Amygdala (tissue), 56 donors: ENCODE measurements around the gene NACC1.

Source experiments
- DNase-seq, 56 donors: peaks; one replicate each; lab custom pipeline; 2025; lab: John Stamatoyannopoulos, UW

NACC1 gene

DNA sequence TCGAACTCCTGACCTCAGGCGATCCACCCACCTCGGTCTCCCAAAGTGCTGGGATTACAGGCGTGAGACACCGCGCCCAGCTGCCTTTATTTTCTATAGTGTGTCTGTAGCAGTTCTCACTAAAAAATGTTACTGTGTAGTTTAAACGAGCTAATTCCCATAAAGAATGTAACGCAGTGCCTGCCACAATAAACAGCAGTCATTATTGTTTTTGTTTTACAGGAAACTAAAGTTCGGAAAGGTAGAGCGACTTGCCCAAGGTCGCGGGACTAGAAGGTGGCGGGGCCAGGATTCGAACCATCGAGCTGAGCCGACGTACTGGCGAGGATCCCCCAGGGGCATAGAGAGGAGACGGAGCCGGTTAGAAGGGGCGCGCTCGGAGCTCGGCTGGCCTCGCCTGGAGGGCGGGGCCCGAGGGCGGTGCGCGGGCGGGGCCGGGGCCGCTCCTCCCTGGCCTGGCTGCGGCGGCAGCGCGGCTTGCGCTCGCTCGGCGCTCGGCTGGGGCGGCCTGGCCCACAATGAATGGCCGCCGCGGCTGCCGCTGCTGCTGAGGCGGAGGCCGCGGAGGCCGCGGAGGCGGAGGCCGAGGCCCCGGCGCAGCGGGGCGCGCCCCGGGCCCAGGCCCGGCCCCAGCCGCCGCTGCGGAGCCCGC lies at the start of gene NACC1:
Gene NACC1 (plus strand): TSS at position 493 of the 652 bp plus-strand sequence. CDS start 16,944 bp downstream, outside the sequence.
- peak in 55 of 56 donors; percentile 20 to 94 (median 79) for DNase-seq

DNA sequence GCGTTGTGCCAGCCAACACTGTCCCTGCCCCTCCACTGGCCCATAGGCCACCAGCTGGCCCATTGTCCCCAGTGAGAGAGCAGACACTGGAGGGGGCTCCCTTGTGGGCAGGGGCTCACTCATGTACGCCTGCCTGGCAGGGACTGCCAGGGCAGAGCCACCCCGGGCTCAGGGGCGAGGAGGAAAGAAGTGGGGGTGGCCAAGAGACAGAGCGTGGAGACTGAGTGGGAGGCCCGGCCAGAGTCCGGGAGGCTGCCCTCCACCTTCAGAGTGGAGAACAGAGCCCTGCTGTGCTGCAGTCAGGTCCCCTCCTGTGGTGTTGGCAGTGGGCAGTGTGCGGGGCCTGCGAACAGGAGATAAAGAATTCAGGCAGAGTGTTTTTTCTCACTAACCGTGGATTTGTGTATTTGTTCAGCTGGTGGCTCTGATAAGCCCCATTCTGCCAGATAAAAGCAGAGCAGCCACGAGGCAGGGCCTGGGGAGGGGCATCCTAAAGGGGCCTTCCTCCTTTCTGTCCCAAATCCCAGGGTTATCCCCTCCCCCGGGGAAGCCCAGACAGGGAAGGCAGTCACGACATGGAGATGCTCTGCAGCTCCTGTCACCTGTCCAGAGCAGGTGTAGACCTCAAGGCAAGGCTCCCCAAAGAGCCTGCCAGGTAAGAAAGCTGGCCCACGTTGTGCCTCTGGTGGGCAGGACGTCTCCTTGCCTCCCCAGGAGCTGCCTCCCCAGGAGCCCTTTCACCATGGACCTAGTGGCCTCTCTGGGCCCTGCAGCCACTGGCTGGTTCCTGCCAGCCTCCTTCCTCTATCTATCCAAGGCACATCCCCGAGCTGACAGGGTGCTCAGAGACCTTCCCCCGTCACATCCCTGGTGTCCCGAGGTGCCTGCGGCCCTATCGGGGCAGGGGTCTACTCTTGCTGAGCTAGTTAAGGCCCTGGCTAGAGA lies 48.4 kb upstream of the NACC1 start:
- DNase-seq = peak in 6 of 56 donors; percentile 34 to 59 (median 44)

GRCh38 chr19:13070425-13071140 lies 47.5 kb upstream of the NACC1 start:
- peak in 40 of 56 donors; percentile 27 to 84 (median 56) for DNase-seq

DNA sequence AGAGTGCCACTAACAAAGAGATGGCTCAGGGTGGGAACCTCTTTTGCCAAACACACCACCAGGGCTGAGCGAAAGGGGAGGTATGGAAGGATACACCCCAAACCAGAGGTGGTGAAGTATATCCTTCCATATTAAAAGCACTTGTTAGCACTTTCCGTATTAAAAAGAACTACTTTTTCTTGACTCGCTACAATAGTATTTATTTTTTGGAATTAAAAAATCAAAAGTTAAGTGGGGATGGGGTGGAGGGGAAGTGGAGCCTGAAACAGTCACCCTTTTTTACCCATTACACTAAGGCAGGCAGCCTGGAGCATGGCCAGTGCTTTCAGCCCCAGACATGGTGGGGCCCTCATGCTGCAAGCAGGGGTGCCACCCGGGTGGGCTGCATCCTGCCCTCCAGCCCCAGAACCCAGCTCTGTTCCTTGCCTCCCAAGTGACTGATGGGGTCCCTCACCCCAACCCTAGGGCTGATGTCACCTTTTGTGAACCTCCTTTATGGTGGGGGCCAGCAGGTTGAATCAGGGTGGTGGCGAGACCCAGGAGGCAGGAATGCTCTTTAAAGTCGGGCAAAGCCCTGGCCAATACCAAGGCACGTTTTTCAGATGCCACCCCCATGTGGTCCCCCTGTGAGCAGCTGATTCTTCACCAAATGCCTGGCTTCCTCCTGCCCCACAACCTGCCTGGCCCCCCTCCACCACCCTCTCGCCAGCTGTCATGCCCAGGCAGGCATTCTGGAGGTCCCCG lies 46.4 kb upstream of the NACC1 start:
- DNase-seq = peak in 5 of 56 donors; percentile 44 to 67 (median 60)

GRCh38 chr19:13072188-13072908 lies 45.7 kb upstream of the NACC1 start:
- DNase-seq = peak in 55 of 56 donors; percentile 44 to 99 (median 87)

DNA sequence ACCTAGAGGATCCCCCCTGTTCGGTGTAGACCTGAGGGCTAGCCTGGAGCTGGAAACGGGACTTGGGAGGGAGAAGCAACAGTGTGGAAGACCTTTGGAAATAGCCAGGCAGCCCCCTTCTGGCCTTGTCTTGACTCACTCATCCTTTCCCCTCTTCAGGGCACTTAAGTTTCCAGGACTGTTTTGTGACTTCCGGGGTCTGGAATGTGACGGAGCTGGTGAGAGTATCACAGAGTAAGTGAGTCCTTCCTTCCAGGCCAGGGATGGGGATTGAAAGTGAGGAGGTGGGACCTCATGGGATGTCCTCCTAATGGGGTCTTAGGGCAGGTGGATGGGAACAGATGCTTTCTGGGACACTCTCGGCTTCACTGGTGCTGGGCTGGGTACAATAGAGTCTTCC lies 44.8 kb upstream of the NACC1 start:
- no peak for DNase-seq

- no peak for DNase-seq
Measured at GRCh38 chr19:13074378-13074777, 43.7 kb upstream of the NACC1 start.

DNA sequence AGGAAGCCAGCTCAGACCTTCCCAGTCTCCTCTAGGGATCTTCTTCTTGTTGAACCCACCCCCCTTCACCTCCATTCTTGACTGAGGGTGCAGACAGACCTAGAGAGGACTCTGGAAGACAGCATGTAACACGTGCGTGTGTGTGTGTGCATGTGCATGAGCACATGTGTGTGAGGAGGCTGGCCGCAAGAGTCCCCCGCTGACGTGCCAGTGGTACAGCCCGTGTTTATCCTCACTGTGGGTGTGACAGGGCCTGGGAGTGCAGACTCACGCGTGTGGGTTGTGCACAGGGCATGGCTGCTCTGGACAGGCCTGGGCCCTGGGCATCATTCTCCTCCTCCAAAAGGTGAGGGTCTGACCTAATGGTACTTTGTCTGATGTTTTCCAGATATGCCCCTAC lies 41.7 kb upstream of the NACC1 start:
- DNase-seq = peak in 2 of 56 donors; percentile 27 to 37

- peak in 23 of 56 donors; percentile 13 to 72 (median 51) for DNase-seq
Measured at GRCh38 chr19:13076787-13077186, 41.3 kb upstream of the NACC1 start.

GRCh38 chr19:13077240-13077639 lies 40.8 kb upstream of the NACC1 start:
- DNase-seq = peak in 35 of 56 donors; percentile 16 to 84 (median 54)

DNA sequence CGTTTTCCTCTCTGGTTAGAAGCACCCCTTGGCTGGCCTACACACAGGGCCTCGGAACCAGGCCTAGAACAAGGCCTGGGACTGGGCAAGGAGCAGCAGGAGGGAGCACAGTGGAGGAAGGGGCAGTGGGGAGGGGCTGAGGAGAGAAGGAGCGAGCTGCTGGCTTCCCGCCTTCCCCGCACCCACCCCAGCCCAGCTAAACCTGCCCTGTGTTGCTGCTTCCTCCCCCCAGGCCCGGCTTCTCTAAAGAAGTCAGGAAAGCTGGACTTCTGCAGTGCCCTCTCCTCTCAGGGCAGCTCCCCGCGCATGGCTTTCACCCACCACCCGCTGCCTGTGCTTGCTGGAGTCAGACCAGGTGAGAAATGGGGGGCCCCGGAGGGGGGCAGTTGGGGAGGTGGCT lies 39.7 kb upstream of the NACC1 start:
- peak in 1 of 56 donors; percentile 25 for DNase-seq

DNA sequence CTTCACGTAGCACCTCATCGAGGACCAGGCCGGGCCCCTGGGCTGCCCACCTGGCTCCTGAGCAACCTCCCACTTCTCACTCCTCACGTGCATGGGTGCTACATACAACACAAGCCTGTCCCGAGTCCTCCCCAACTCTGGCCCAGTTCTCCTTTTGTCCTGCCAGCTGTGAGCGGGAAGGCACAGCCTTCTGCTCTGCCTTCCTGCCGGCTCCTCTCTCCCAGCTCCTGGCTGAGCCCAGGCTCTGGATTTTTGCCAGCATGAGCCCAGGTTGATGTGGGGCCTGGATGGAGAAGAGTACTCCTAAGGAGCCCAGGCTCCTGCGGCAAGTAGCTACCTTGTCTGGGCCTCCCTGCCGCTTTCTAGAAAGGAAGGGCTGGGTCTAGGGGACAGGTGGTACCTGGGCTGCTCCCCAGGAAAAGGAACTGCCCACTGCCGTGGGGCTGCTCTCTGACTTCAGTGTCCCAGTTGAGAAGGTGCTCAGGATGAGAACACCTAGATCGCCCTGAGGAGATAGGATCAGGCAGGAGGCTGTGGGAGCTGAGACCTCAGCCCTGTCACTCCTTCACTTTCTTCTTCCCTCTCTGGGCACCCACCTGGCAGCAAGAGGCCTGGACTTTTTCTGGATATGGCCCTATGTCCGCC lies 39.0 kb upstream of the NACC1 start:
- DNase-seq = no peak

GRCh38 chr19:13079542-13079986 lies 38.5 kb upstream of the NACC1 start:
- DNase-seq = peak in 2 of 56 donors; percentile 24 to 31

DNA sequence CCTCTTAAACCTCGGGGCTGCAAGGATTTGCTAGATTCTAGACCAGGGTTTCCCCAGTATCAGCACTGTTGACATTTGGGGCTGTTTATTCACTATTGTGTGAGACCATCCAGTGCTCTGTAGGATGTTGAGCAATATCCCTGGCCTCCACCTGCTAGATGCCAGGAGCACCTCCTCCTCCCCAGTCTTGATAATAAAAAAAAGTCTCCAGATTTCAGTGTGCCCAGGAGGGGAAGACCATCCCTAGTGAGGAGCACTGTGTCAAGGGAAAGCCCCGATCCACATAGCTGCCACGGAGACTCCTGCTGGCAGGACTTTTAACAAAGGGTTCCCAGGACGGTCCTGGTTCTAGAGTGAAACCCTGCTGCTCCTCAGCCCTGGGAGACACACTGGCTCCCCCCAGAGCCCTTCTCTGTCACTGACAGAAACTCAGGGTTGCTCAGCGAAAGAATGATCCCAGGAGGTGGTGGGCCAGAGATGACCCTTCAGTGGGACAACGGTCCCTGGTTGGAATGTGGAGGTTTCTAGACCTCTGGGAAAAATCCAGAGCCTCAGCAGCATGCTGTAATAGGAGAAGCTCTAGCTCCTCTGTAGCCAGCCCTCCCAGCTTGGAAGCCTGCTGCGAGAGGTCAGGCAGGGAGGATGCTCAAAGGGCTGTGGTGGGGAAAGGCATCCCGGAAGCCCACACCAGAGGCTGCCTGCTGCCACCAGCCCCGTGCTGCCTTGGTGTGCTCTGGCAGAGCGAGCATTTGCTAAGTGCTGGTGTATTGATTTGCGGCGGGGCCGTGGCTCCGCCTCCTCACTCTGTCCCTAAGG lies 35.7 kb upstream of the NACC1 start:
- peak in 15 of 56 donors; percentile 15 to 59 (median 35) for DNase-seq

GRCh38 chr19:13083008-13083404 lies 35.1 kb upstream of the NACC1 start:
- no peak for DNase-seq

GRCh38 chr19:13083627-13084026 lies 34.4 kb upstream of the NACC1 start:
- DNase-seq = peak in 18 of 56 donors; percentile 11 to 64 (median 46)

DNA sequence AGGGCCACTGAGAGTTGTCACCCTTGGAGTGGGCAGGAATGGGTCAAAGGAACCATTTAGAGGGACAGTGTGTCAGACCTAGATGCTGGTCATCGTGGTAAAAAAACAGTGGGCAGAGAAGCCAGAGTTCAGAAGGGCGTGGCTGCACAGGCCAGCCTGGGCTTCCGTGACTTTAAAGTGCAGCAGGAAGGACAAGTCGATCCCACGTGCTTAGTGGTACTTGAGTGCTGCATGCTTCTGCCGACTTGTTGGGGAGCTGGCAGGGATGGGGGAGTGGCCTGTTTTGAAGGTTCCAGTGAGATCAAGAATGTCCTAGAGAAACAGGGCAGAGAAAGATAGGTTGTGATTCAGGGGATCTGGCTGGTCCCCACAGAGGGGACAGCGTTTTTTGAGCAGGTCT lies 32.4 kb upstream of the NACC1 start:
- no peak for DNase-seq

- no peak for DNase-seq
Measured at GRCh38 chr19:13086341-13086740, 31.7 kb upstream of the NACC1 start.
